ENCODE measurements around the gene KCNE2.
"Not testable (repeated sequence)": the region's sequence is repeated elsewhere in the genome, so short reads cannot be mapped to it uniquely, and the experiment has no call there.

- TF ChIP-seq CTCF (IDR thresholded peaks at IDR 0.05; ENCODE audit: insufficient read depth, low read depth, low read length); EZH2 (IDR thresholded peaks at IDR 0.05; ENCODE audit: insufficient read depth, low read length): not testable (repeated sequence)
Measured at GRCh38 chr21:34406102-34406501, 42.3 kb downstream of the KCNE2 start.

Data from astrocyte (in vitro differentiated cells and primary cell).